OCI-LY1 (cell line): ENCODE data around the gene CRYGD.
"Not testable (repeated sequence)": the region's sequence is repeated elsewhere in the genome, so short reads cannot be mapped to it uniquely, and the experiment has no call there.

Experiments
- H2AFZ ChIP-seq: fragments of 200-600 bp; sonication (generic), shearing (Covaris generic); 2 replicates; pipeline ENCODE4 v1.6.0; 2014; ENCODE audit warnings: antibody characterized with exemption, mild to moderate bottlenecking, low read length
- H3F3A ChIP-seq: fragments of 200-600 bp; sonication (generic), shearing (Covaris generic); 2 replicates; pipeline ENCODE4 v1.6.0; 2014; ENCODE audit warnings: mild to moderate bottlenecking, antibody characterized with exemption, low read length, moderate library complexity; ENCODE audit not compliant: insufficient read depth
- H3K27ac ChIP-seq: fragments of 200-600 bp; sonication (generic); 2 replicates; pipeline ENCODE4 v1.5.1; 2014; ENCODE audit warnings: low read length, mixed run types, mild to moderate bottlenecking, low read depth; ENCODE audit not compliant: poor library complexity, severe bottlenecking
- H3K27me3 ChIP-seq: fragments of 200-600 bp; sonication (generic); 2 replicates; pipeline ENCODE4 v1.6.0; 2014; ENCODE audit warnings: antibody characterized with exemption, mild to moderate bottlenecking, low read length, moderate library complexity; ENCODE audit not compliant: insufficient read depth
- H3K36me3 ChIP-seq: fragments of 200-600 bp; sonication (generic); 2 replicates; pipeline ENCODE4 v1.6.1; 2014; ENCODE audit warnings: mild to moderate bottlenecking, antibody characterized with exemption, low read length, moderate library complexity, mixed read lengths; ENCODE audit not compliant: insufficient read depth
- H3K4me1 ChIP-seq: fragments of 200-600 bp; sonication (generic); 2 replicates; pipeline ENCODE4 v1.5.1; 2014; ENCODE audit warnings: mild to moderate bottlenecking, low read length, moderate library complexity; ENCODE audit not compliant: insufficient read depth, severe bottlenecking
- H3K4me2 ChIP-seq: fragments of 200-600 bp; sonication (generic), shearing (Covaris generic); 2 replicates; pipeline ENCODE4 v1.6.1; 2014; ENCODE audit warnings: low read length
- H3K4me3 ChIP-seq: fragments of 200-600 bp; sonication (generic); 2 replicates; pipeline ENCODE4 v1.5.1; 2014; ENCODE audit warnings: low read length, low read depth, mild to moderate bottlenecking, mixed read lengths; ENCODE audit not compliant: poor library complexity, severe bottlenecking
- H3K79me2 ChIP-seq: fragments of 200-600 bp; shearing (Covaris generic); 2 replicates; pipeline ENCODE4 v1.6.1; 2016; ENCODE audit warnings: mixed run types, low read length, mixed read lengths; ENCODE audit not compliant: insufficient read depth
- H3K9ac ChIP-seq: fragments of 200-600 bp; sonication (generic), shearing (Covaris generic); 2 replicates; pipeline ENCODE4 v1.6.1; 2014; ENCODE audit warnings: mild to moderate bottlenecking, low read length, mixed read lengths
- H3K9me2 ChIP-seq: fragments of 200-600 bp; sonication (generic), shearing (Covaris generic); 2 replicates; pipeline ENCODE4 v1.6.1; 2014; ENCODE audit warnings: low read depth, mild to moderate bottlenecking, low read length, mixed read lengths
- H3K9me3 ChIP-seq: fragments of 200-600 bp; shearing (Covaris generic); 2 replicates; pipeline ENCODE4 v1.6.1; 2014; ENCODE audit warnings: low read length, mixed read lengths
- H4K20me1 ChIP-seq: fragments of 200-600 bp; sonication (generic), shearing (Covaris generic); 2 replicates; pipeline ENCODE4 v1.6.0; 2016; ENCODE audit warnings: mild to moderate bottlenecking, low read length; ENCODE audit not compliant: insufficient read depth
- CTCF ChIP-seq: fragments of 200-600 bp; sonication (generic), shearing (Covaris generic); IDR thresholded peaks from 2 replicates; pipeline ENCODE4 v1.5.1; 2017; ENCODE audit warnings: mild to moderate bottlenecking, antibody characterized with exemption, low read length, moderate library complexity, mixed read lengths
- EZH2 ChIP-seq: fragments of 200-600 bp; sonication (generic), shearing (Covaris generic); IDR thresholded peaks from 2 replicates; pipeline ENCODE4 v1.8.0; 2017; ENCODE audit warnings: borderline replicate concordance, mixed run types, mild to moderate bottlenecking, antibody characterized with exemption, low read length, moderate library complexity, mixed read lengths

CRYGD gene

DNA sequence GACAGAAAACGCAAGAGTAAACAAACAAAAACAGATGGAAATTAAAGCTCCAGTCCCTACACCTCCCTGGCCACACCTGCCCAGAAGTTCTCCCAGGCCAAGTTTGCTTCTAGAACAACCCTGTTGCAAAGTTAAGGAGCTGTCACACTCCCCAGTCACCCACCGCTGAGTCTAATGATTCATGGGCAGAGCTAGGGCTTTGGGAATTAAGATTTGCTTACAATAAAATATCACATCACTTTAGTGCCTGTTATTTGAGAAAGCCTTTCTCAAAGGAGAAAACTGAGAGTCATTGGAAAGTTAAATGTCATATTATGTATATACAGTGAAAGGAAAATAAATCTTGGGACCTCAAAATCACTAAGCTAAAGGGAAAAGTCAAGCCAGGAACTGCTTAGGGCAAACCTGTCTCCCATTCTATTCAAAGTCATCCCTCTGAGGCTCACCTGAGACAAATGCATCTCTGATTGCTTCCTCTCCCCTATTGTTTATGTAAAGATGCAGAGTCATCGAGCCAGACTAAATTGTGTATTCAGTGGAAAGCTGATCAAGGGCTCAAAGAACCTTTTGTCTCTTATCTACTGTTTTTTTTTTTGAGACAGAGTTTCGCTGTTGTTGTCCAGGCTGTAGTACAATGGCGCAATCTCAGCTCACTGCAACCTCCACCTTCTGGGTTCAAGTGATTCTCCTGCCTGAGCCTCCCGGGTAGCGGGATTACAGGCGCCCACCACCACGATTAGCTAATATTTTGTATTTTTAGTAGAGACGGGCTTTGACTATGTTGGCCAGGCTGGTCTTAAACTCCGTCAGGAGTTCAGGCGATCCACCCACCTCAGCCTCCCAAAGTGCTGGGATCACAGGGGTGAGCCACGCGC is 18.8 kb upstream of the CRYGD start:
- no peak overlapping the region for H3K9ac ChIP-seq
- H2AFZ ChIP-seq = no peak overlapping the region
- no peak overlapping the region for H3K4me2 ChIP-seq
- H3K36me3 ChIP-seq = no peaks in the 10 kb centered on the region
- no peak for TF ChIP-seq EZH2
- no peak for TF ChIP-seq CTCF
- H4K20me1 ChIP-seq = no peaks in the 10 kb centered on the region
- no peaks in the 10 kb centered on the region for H3K79me2 ChIP-seq
- no peaks in the 10 kb centered on the region for H3K4me1 ChIP-seq
- no peaks in the 10 kb centered on the region for H3F3A ChIP-seq
- H3K9me3 ChIP-seq = no peaks in the 10 kb centered on the region
- no peak overlapping the region for H3K27ac ChIP-seq
- H3K9me2 ChIP-seq = no peaks in the 10 kb centered on the region
- no peaks in the 10 kb centered on the region; the same call in 1 of the 2 replicates for H3K27me3 ChIP-seq
- H3K4me3 ChIP-seq = no peak overlapping the region

GRCh38 chr2:208142240-208142924 is 18.1 kb upstream of the CRYGD start:
- Histone ChIP-seq H3K27me3 (no peaks in the 10 kb centered on the region), H3K4me2 (no peak overlapping the region), H2AFZ (no peak overlapping the region), H3K9me2 (no peaks in the 10 kb centered on the region), H3K27ac (no peak overlapping the region), H3K36me3 (no peaks in the 10 kb centered on the region), H3K79me2 (no peaks in the 10 kb centered on the region), H3K9me3 (no peaks in the 10 kb centered on the region), H3K9ac (no peak overlapping the region), H3F3A (no peaks in the 10 kb centered on the region), H3K4me1 (no peaks in the 10 kb centered on the region), H3K4me3 (no peak overlapping the region), H4K20me1 (no peaks in the 10 kb centered on the region)
- no peak for TF ChIP-seq CTCF
- TF ChIP-seq EZH2 = no peak

- no peaks in the 10 kb centered on the region for H3F3A ChIP-seq
- H3K79me2 ChIP-seq = no peaks in the 10 kb centered on the region
- no peak for TF ChIP-seq EZH2
- TF ChIP-seq CTCF = no peak
- no peaks in the 10 kb centered on the region for H3K27me3 ChIP-seq
- H3K36me3 ChIP-seq = no peaks in the 10 kb centered on the region
- H2AFZ ChIP-seq = no peak overlapping the region
- H4K20me1 ChIP-seq = no peaks in the 10 kb centered on the region
- no peaks in the 10 kb centered on the region for H3K9me2 ChIP-seq
- H3K4me3 ChIP-seq = no peak overlapping the region
- no peaks in the 10 kb centered on the region for H3K9me3 ChIP-seq
- H3K4me1 ChIP-seq = no peaks in the 10 kb centered on the region
- H3K4me2 ChIP-seq = no peak overlapping the region
- no peak overlapping the region for H3K27ac ChIP-seq
- no peak overlapping the region for H3K9ac ChIP-seq
Measured at GRCh38 chr2:208139447-208139846, 15.1 kb upstream of the CRYGD start.

DNA sequence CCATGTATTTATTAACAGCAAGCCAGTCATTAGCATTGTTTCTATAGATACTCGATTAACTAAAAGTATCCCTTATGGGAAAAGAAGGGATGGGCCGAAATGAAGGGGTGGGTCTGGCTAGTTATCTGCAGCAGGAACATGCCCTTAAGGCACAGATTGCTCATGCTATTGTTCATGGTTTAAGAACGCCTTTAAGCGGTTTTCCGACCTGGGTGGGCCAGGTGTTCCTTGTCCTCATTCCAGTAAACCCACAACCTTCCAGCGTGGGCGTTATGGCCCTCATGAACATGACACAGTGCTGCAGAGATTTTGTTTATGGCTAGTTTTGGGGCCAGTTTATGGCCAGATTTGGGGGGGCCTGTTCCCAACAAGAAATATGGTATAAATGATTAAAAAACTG is 14.0 kb upstream of the CRYGD start:
- H3K4me3 ChIP-seq, H3K27ac ChIP-seq, H3K27me3 ChIP-seq, H3K79me2 ChIP-seq, H2AFZ ChIP-seq, H3K4me2 ChIP-seq, H3F3A ChIP-seq, H4K20me1 ChIP-seq, H3K36me3 ChIP-seq, H3K9me2 ChIP-seq, H3K4me1 ChIP-seq, H3K9me3 ChIP-seq, H3K9ac ChIP-seq: not testable (repeated sequence)
